Activated naive CD4-positive, alpha-beta T cell treated with anti-CD3 and anti-CD28 coated beads, Interleukin-2, amount 10 ng/mL, durations not matched to agents 7 days and 5 days (primary cell): ENCODE results near the gene ZDHHC14.
"Not testable (repeated sequence)": the region's sequence is repeated elsewhere in the genome, so short reads cannot be mapped to it uniquely, and the experiment has no call there.

Source experiments
- CTCF ChIA-PET: fragments of 350-600 bp; sonication (Branson Sonifier 250); formaldehyde crosslinking; loops from one replicate; lab custom pipeline; 2021; ENCODE audit warnings: antibody characterized with exemption; lab: Charles Lee
- DNase-seq: peaks from one replicate; pipeline ENCODE4 v3.0.0-alpha.2; 2020
- H3K27ac Mint-ChIP-seq: one replicate; pipeline ENCODE4 v1.8.0; 2021; ENCODE audit warnings: mild to moderate bottlenecking, moderate library complexity, mixed read lengths
- H3K27me3 Mint-ChIP-seq: one replicate; pipeline ENCODE4 v1.8.0; 2021; ENCODE audit warnings: mild to moderate bottlenecking, mixed read lengths
- H3K36me3 Mint-ChIP-seq: one replicate; pipeline ENCODE4 v1.8.0; 2021; ENCODE audit warnings: mixed read lengths
- H3K4me1 Mint-ChIP-seq: one replicate; pipeline ENCODE4 v1.8.0; 2021; ENCODE audit warnings: mixed read lengths
- H3K4me3 Mint-ChIP-seq: one replicate; pipeline ENCODE4 v1.8.0; 2021; ENCODE audit warnings: mild to moderate bottlenecking, moderate library complexity, mixed read lengths
- H3K9me3 Mint-ChIP-seq: one replicate; pipeline ENCODE4 v1.8.0; 2021; ENCODE audit warnings: mixed read lengths

The ZDHHC14 gene

DNA sequence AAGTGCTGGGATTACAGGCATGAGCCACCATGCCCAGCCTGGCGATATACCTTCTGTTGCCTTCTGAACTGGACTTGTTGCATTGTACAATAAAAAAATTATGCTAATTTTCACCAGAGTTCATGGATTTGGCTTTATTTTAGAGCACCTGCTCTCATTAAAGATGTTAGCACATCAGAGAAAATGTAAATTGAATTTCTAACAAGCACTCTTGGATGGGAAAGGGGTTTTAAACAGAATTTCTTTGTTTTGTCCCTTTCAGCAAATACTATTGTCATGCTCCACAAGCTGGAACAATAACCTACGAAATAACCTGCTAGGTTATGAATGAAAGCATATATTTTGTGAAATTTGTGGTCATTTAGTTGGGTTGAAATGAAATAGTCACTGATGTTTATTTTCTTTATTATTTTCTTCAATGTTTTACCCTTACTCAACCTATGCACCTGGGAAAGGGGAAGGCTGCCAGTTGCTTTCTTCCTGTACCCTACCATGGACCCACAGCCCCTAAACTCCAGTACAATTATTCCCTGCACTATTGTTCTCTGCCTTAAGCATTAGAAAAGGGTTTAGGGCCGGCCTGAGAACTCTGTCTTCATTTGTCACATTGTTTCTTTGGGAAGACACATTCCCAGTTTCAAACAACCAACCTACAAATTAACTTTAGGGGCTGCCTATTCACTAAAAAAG, 22.2 kb downstream of the ZDHHC14 start:
- CTCF ChIA-PET: no interaction called here
- H3K36me3 Mint-ChIP-seq: no peaks in the 10 kb centered on the region
- no peaks in the 10 kb centered on the region for H3K4me1 Mint-ChIP-seq

DNA sequence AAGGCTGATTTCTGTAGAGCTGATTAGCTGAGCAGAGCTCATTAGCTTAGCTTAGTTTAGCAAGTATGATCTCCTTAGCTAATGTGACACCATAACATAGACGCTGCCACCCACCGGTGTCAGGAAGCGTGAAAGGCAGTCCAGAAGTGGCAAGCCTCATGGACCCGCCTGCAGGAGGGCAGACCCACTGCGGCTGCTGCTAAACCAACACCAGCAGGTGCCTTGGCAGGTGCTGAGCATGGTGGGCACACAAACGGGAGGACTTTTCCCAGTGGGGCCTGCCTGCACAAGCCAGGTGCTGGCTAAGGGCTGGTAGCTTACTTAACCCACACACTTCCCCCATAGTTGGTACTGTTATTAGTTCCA, 22.7 kb downstream of the ZDHHC14 start:
- Mint-ChIP-seq H3K4me1 (no peaks in the 10 kb centered on the region), H3K27ac (no peak overlapping the region), H3K9me3 (no peaks in the 10 kb centered on the region), H3K4me3 (no peak overlapping the region), H3K27me3 (no peaks in the 10 kb centered on the region), H3K36me3 (no peaks in the 10 kb centered on the region)
- CTCF ChIA-PET: no interaction called here
- no peak for DNase-seq

More for the DNA sequence above, 22.2 kb downstream of the ZDHHC14 start:
- H3K27me3 Mint-ChIP-seq: no peaks in the 10 kb centered on the region
- no peaks in the 10 kb centered on the region for H3K9me3 Mint-ChIP-seq
- H3K4me3 Mint-ChIP-seq: no peak overlapping the region
- no peak overlapping the region for H3K27ac Mint-ChIP-seq
- DNase-seq: no peak

DNA sequence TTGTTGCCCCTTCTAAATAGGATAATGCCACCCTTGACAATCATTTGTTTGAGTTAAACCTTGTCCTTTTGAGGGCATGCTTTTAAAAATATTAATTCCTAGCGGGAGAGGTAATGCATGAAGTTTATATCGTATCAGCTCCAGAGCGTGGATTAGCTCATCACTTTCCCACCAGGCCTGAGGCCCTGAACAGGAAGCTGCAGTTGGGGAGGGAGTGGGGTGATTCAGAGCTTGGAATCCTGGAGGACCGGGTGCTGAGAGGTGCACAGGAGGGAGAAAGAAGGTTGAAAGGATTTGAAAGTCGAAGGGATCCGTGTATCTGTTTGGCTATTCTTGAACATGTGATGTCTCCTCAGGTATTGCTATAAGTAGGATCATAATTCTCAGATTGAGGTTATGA, 25.0 kb downstream of the ZDHHC14 start:
- Mint-ChIP-seq H3K4me1 (no peaks in the 10 kb centered on the region), H3K36me3 (no peaks in the 10 kb centered on the region), H3K4me3 (no peak overlapping the region), H3K27ac (no peak overlapping the region), H3K9me3 (no peaks in the 10 kb centered on the region), H3K27me3 (peaks cover 4% of the 10 kb centered on the region)
- CTCF ChIA-PET: interaction anchor here (0.9 to 2.4 kb wide), 2 partner anchors 38 to 190 kb away, joined by 3 to 6 read pairs; no protein-coding TSS in a partner anchor
- no peak for DNase-seq

DNA sequence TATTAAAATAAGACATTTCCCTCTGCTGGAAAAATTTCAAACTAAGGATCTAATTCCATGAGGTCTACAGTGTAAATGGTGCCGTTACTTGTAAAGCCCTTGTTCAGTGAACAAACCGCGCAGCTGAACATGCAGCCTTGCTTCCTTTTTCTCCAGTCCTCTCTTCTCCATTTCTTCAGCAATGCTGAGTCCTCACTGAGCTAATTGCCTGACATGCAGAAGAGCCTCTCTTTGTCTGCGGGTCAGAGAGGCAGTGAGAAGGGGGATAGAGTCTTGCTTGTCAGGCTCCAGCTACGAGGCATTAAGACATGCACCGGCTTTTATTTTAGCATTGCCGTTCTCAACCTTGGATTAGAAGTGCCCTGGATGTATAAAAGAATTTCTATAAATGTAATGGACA, 25.7 kb downstream of the ZDHHC14 start:
- DNase-seq: no peak
- Mint-ChIP-seq H3K27ac (no peak overlapping the region), H3K36me3 (no peaks in the 10 kb centered on the region), H3K27me3 (peaks cover 4% of the 10 kb centered on the region), H3K4me3 (no peak overlapping the region), H3K9me3 (no peaks in the 10 kb centered on the region), H3K4me1 (no peaks in the 10 kb centered on the region)
- CTCF ChIA-PET: interaction anchor here (0.9 to 2.4 kb wide), 2 partner anchors 37 to 190 kb away, joined by 3 to 6 read pairs; no protein-coding TSS in a partner anchor

DNA sequence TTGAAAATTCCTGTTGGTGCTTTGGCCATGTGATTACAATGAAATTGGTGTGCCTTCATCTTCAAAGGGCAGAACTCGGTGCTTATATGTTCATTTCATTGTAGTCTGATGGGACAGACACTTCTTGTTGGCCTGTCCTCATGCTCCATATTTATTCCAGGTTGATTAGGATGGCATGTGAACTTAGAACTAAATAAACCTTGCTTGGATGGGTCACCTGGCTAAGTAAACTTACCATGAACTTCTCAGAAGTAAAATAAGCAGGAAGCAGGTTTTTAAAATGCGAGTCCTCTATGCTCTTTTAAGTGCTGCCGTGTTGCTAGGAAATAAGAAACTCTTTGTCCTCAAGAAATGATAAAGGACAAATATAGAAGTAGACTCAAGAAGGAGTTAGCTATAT, 26.7 kb downstream of the ZDHHC14 start:
- H3K27me3 Mint-ChIP-seq: peaks cover 4% of the 10 kb centered on the region
- H3K27ac Mint-ChIP-seq: no peak overlapping the region
- DNase-seq: no peak
- H3K4me1 Mint-ChIP-seq: no peaks in the 10 kb centered on the region
- H3K9me3 Mint-ChIP-seq: no peaks in the 10 kb centered on the region
- H3K36me3 Mint-ChIP-seq: no peaks in the 10 kb centered on the region
- H3K4me3 Mint-ChIP-seq: no peak overlapping the region
- CTCF ChIA-PET: interaction anchor here (2.4 kb wide), 1 partner anchor 36 kb away, joined by 6 read pairs; no protein-coding TSS in a partner anchor

DNA sequence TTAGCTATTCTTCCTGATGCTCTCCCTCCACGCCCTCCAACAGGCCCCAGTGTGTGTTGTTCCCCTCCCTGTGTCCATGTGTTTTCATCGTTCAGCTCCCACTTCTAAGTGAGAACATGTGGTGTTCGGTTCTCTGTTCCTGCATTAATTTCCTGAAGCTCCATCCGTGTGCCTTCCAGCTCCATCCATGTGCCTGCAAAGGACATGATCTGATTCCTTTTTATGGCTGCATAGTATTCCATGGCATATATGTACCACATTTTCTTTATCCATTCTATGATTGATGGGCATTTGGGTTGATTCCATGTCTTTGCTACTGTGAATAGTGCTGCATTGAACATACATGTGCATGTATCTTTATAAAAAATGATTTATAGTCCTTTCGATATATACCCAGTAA, 27.4 kb downstream of the ZDHHC14 start:
- H3K4me3 Mint-ChIP-seq, DNase-seq, H3K27ac Mint-ChIP-seq, H3K27me3 Mint-ChIP-seq, H3K4me1 Mint-ChIP-seq, H3K9me3 Mint-ChIP-seq, H3K36me3 Mint-ChIP-seq: not testable (repeated sequence)
- CTCF ChIA-PET: interaction anchor here (2.4 kb wide), 1 partner anchor 35 kb away, joined by 6 read pairs; no protein-coding TSS in a partner anchor

DNA sequence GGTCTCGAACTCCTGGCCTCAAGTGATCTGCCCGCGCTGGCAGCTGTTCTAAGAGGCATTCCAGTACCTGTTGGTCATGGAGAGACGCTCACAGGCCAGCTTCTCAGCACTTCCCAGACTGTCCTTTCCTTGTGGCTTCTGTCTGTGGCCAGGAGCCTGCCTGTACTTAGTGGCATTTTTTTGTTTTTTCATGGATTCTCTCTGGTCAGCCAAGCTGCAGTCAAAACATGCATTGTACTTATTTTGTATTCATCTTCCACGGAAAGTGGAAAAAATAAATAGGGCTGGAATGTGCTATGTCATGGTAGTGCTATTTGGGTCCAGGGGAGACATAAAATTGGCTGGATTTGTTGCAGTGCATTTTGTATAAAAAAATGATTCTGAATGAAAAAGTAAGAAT, 29.1 kb downstream of the ZDHHC14 start:
- Mint-ChIP-seq H3K27me3 (peaks cover 4% of the 10 kb centered on the region), H3K27ac (no peak overlapping the region), H3K9me3 (no peaks in the 10 kb centered on the region), H3K4me1 (no peaks in the 10 kb centered on the region), H3K36me3 (no peaks in the 10 kb centered on the region), H3K4me3 (no peak overlapping the region)
- DNase-seq: no peak
- CTCF ChIA-PET: no interaction called here

DNA sequence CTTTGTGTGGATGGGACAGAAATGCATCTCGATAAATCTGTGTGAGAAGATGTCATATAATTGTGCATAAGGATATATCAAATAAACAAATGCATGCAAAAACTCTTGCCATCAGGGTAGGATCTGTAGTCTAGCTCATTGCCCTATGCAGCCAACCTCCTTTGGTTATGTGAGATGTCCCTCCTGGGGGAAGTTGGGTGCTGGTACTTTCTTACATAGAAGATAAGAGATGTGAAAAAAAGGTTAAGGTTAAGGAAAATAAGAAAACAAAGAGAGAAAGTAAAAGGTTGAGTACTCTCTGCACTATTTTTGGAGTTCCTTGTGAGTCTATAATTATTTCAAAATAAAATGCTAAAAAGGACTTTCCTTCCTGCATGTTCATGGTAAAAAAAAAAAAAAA, 30.4 kb downstream of the ZDHHC14 start:
- no peak overlapping the region for H3K27ac Mint-ChIP-seq
- CTCF ChIA-PET: interaction anchor here (1.4 to 1.7 kb wide), 2 partner anchors 74 to 116 kb away, joined by 4 read pairs; no protein-coding TSS in a partner anchor
- H3K4me3 Mint-ChIP-seq: no peak overlapping the region
- no peaks in the 10 kb centered on the region for H3K4me1 Mint-ChIP-seq
- H3K36me3 Mint-ChIP-seq: no peaks in the 10 kb centered on the region
- H3K27me3 Mint-ChIP-seq: peaks cover 4% of the 10 kb centered on the region
- no peaks in the 10 kb centered on the region for H3K9me3 Mint-ChIP-seq
- no peak for DNase-seq

DNA sequence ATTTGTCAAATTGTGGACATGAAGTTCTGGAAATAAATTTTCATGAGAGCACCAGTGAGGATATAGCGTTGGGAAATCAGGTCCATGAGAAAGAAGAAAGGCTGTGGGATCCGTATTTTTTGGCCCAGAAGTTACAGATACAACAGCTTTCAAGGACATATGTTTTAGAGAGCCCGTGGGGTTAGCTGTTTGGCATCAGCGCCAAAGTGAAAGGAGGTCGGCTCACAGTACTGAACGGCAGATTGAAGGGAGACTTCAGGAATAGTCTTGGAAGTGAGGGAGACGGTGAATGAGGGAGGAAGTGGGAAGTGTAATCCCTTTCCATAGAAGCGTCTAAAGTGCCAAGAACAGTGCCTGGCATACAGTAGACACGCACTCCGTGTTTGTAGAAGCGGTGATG, 31.8 kb downstream of the ZDHHC14 start:
- H3K27ac Mint-ChIP-seq: no peak overlapping the region
- CTCF ChIA-PET: no interaction called here

DNA sequence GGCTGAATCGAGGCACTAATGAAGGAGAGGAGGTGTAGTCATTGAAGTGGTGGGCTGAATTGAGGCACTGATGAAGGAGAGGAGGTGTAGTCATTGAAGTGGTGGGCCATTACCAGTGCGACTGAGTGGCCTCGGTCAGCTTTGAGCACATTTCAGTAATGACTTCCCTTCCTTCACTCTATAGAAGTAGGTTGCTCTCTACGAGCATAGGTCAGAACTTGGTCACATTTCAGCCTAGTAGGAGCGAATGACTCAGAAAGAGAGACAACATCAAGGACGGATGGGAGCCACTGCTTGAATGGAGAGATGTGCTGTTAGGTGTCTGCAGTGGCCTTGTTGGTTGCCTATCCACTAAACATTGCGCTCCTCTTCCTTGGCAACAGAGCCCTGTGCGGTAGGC, 39.5 kb downstream of the ZDHHC14 start:
- peaks cover 3% of the 10 kb centered on the region for H3K27me3 Mint-ChIP-seq
- no peak overlapping the region for H3K27ac Mint-ChIP-seq
- no peak for DNase-seq
- no peaks in the 10 kb centered on the region for H3K36me3 Mint-ChIP-seq
- H3K9me3 Mint-ChIP-seq: no peaks in the 10 kb centered on the region
- no peaks in the 10 kb centered on the region for H3K4me1 Mint-ChIP-seq
- no peak overlapping the region for H3K4me3 Mint-ChIP-seq
- CTCF ChIA-PET: no interaction called here

More for the DNA sequence above, 31.8 kb downstream of the ZDHHC14 start:
- no peaks in the 10 kb centered on the region for H3K9me3 Mint-ChIP-seq
- DNase-seq: no peak
- no peaks in the 10 kb centered on the region for H3K36me3 Mint-ChIP-seq
- peaks cover 4% of the 10 kb centered on the region for H3K27me3 Mint-ChIP-seq
- no peak overlapping the region for H3K4me3 Mint-ChIP-seq
- H3K4me1 Mint-ChIP-seq: no peaks in the 10 kb centered on the region

DNA sequence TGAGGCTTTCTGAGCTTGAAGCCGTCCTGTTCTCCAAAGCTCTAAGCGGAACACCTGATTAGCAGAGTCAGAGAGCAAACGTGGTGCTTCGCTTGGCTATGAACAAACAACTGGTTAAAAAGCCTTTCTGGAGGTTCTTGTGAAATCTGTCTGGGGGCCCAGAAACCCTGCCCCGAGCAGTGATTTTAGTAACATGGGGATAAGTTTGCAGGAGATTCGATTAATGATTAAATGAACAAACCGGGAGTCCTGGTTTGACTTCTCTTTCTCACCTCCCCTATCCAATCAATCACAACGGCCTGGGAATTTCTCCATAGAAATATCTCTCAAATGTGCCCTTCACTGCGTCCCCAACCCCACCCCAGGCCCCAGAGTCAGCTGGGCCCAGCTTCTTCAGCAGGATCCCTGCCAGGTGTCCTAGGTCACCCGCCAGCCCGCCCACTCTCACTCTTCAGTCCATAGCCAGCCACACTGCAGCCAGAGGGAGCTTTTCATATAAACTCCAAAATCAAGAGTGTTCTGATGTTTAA, 43.6 kb downstream of the ZDHHC14 start:
- H3K27me3 Mint-ChIP-seq: peaks cover 9% of the 10 kb centered on the region

DNA sequence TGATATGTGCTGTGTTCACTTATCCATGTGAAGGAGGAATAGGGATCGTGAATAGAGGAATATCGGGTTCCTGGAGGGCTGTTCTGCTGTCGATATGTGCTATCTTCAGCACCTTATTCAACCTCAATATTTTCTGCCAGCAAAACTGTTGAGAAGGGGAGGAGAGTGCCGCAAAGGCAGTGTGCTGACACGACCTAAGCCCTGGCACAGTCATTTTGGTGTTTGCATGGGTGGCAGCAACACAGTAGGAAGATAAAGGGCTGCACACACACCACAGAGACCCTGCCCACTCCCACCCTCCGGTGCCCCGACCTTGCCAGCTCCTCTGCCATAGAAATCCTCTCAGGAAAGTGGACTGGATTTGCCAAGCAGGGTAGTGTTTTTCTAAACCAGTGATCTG, 47.0 kb downstream of the ZDHHC14 start:
- Mint-ChIP-seq H3K4me1 (peaks cover 5% of the 10 kb centered on the region), H3K9me3 (no peaks in the 10 kb centered on the region), H3K36me3 (no peaks in the 10 kb centered on the region), H3K27ac (no peak overlapping the region), H3K27me3 (peaks cover 9% of the 10 kb centered on the region), H3K4me3 (no peak overlapping the region)
- CTCF ChIA-PET: no interaction called here
- DNase-seq: no peak

More for the DNA sequence above, 43.6 kb downstream of the ZDHHC14 start:
- Mint-ChIP-seq H3K4me3 (no peak overlapping the region), H3K4me1 (peaks cover 5% of the 10 kb centered on the region), H3K36me3 (no peaks in the 10 kb centered on the region), H3K9me3 (no peaks in the 10 kb centered on the region), H3K27ac (no peak overlapping the region)
- CTCF ChIA-PET: interaction anchor here (1.5 kb wide), 1 partner anchor 103 kb away, joined by 4 read pairs; no protein-coding TSS in a partner anchor
- DNase-seq: no peak

DNA sequence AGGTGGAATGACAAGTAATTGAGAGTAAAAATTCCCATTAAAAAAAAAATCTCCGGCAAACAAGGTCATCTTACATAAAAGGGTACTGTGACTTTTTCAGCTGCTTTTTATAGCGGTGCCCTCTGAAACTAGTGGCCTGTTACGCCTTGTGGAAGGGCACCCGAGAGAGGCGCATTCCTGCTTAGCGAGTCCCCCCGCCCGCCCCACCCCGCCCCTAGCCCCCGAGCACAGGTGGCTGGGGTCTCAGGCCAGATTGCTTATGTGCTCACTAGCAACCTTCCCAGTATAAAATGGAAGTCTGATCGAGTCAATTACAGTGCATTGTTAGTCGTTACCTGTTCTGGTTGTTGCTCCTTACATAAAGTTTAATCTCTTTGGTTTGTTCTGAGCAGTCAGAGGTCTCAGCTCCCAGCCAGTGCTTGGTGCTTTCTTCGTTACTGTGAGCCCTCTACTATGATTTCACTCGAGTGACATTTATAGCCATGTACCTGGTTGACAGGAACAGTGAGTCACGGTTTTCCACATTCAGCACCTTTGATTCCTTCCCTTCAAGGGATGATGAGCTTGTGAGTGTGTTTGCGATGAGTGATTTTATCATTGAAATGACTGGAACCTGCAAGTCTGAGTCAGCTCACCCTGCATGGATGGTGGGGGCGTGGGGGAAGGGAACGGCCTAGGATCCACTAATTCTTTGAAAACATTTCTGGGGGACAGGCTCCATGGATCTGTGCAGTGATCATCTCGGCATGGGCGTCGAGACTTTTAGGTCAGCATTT, 47.6 kb downstream of the ZDHHC14 start:
- CTCF ChIA-PET: interaction anchor here (0.6 kb wide), 1 partner anchor 14 kb away, joined by 3 read pairs; no protein-coding TSS in a partner anchor
- no peak for DNase-seq
- Mint-ChIP-seq H3K27ac (no peak overlapping the region), H3K4me1 (peaks cover 5% of the 10 kb centered on the region), H3K27me3 (peaks cover 9% of the 10 kb centered on the region), H3K4me3 (no peak overlapping the region), H3K9me3 (no peaks in the 10 kb centered on the region), H3K36me3 (no peaks in the 10 kb centered on the region)

DNA sequence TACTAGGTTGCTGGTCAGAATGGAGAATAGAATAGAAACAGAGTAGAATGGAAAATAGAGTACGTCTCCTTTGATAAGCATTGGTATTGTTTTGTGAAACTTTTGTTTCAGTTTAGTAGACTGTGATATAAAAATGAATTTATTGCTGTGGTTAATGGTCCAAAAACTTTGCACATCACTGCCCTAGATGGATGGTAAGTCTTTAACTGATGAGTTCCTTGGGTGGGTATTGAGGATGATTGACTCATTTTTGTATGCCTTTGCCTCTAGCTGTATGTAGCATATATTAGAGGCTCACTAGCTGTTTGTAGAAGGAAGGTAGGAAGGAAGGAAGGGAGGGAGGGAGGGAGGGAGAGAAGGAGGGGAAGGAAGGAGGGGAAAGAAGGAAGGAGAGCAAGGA, 48.3 kb downstream of the ZDHHC14 start:
- Mint-ChIP-seq H3K9me3 (no peaks in the 10 kb centered on the region), H3K4me1 (peaks cover 5% of the 10 kb centered on the region), H3K36me3 (no peaks in the 10 kb centered on the region), H3K27ac (no peak overlapping the region), H3K4me3 (no peak overlapping the region), H3K27me3 (peaks cover 9% of the 10 kb centered on the region)
- no peak for DNase-seq
- CTCF ChIA-PET: no interaction called here
